Activated T-cell treated with anti-CD3 and anti-CD28 coated beads for 24 hours (primary cell): ENCODE measurements around the gene DHX15.
A peak's percentile ranks its signal among the peaks of the same experiment; 100 is the strongest.

Experiments used
- DNase-seq: peaks from one replicate; pipeline ENCODE4 v3.0.0-alpha.2; 2020; ENCODE audit warnings: low read depth

DHX15 gene

GRCh38 chr4:24584211-24584850 lies at the start of gene DHX15:
DHX15 (minus strand) TSS chr4:24584554; CDS start chr4:24584393, 161 bp downstream.
- peak; percentile 90 for DNase-seq

DNA sequence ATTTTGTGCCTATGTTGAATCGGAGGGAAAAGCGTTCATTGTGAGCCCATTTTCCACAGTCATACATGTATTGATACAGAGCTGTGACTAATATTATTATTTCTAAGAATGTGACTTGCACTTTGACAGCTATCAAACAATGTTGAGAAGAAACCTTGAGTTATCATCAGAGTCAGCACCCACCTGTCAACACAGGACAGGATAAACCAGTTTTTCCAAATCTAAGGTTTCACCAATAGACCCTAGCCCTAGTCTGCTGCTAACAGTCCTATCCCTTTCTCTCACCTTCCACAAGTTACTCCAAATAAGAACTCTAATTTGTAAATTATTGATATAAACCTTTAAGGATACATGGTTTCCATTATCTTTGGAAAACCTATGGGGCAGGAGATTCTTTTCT lies 47.7 kb upstream of the DHX15 start:
- DNase-seq: no peak

GRCh38 chr4:24630937-24631336 lies 46.6 kb upstream of the DHX15 start:
- DNase-seq: no peak

- DNase-seq: no peak
Observed at GRCh38 chr4:24625091-24625490, 40.7 kb upstream of the DHX15 start.

GRCh38 chr4:24624381-24624780 lies 40.0 kb upstream of the DHX15 start:
- no peak for DNase-seq

GRCh38 chr4:24622146-24622834 lies 37.9 kb upstream of the DHX15 start:
- DNase-seq: no peak

DNA sequence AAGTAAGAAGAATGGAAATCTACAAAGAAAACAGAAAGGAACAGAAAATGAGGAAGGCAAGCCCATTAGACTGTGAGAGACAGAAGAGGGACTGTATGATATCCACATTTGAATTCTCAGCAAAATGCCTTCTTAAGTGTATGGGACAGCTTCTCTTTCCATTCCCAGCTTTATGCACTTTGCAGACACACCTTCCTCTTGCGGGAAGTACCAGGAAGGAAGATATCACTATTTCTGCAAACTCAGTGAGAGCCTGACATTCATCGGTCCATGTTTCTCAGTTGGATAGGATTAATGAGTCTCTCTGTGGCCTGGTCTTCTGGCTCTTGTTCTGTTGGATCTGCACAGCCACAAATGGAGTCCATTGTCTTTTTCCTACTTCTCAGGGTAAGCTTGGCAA lies 31.6 kb upstream of the DHX15 start:
- no peak for DNase-seq

GRCh38 chr4:24614881-24615280 lies 30.5 kb upstream of the DHX15 start:
- DNase-seq: no peak

- no peak for DNase-seq
Observed at GRCh38 chr4:24613502-24613901, 29.1 kb upstream of the DHX15 start.

DNA sequence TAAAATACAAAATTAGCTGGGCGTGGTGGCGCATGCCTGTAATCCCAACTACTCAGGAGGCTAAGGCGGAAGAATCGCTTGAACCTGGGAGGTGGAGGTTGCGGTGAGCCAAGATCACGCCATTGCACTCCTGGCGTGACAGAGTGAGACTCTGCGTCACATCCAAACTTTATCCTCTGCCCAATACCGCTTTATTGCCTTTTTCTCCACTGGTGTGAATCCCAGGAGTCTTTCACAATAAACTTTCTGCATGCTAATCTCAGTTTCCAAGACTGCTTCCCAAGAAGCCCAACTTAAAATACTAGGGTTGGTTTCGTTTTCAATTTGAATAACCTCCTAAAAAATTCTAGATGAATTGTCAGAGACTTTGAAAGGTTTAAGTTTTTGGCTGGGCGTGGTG lies 27.2 kb upstream of the DHX15 start:
- no peak for DNase-seq

DNA sequence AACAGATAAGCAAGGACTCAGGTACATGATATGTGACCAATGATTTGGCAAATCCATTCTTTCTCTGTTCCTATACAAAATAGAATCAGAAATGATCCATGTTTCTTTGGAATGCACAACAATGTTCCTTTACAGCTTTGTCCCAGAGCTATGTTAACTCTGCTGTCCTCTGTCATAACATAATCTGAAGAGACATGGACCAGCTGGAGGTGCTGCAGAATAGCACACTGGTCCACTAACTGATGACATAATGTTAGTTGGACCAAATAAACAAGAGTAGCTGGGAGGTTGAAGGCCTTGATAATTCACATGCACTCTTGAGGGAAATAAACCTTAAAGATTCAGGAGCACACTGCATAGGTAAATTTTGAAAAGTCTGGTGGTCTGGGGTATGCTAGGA lies 23.0 kb upstream of the DHX15 start:
- no peak for DNase-seq

DNA sequence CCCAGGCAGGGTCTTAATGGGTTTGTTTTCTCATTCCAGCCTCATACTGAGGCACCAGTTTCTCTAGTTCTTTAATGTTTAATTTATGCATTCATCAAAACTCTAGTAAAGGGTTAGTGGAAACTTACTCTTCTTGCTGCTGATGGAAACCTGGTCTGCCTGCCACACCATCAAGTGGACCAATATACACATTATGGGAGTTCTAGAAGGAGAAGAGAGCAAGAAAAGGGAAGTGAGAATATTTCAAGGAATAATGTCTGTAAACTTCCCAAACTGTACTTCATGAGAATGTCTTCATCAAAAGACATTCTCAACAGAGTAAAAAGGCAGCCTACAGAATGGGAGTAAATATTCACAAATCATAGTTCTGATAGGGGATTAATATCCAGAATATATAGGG lies 20.9 kb upstream of the DHX15 start:
- DNase-seq: no peak

GRCh38 chr4:24604558-24605214 lies 20.3 kb upstream of the DHX15 start:
- DNase-seq: no peak

DNA sequence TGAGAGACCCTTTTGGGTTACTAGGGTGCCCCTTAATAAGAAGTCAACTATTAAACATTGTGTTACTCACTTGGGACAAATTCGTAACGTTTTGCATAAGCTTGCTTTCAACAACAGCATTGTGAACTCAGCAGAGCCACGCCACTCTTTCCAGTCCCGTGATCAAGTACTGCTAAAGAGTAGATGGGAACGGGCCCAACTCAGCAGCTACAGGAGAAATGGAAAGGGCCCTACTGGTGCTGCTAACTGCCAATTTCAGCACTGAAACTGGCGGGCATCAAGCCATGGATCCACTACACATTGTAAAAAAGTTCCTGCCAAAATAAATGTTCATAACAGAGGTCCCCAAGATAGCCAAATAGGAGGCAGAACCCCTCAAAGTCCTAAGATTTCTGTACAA lies 19.0 kb upstream of the DHX15 start:
- no peak for DNase-seq

DNA sequence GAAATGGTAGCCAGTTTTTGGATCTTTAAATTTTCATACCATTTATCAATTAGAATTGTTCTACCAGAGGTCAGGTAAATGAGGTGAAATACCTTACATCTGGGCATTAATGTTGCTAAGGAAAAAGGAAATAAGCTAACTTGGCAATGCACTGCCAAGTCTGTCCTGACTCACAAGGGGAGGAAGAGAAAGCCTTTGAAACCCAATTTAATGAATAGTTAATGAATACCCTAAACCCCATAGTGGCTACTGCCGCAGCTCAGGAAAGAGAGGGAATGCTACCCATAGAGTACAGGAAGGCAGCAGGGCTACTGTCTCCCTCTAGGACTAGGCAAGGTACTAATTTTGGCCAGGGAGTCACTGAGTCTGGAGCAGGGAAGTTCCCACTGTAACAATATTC lies 16.8 kb upstream of the DHX15 start:
- DNase-seq: no peak

DNA sequence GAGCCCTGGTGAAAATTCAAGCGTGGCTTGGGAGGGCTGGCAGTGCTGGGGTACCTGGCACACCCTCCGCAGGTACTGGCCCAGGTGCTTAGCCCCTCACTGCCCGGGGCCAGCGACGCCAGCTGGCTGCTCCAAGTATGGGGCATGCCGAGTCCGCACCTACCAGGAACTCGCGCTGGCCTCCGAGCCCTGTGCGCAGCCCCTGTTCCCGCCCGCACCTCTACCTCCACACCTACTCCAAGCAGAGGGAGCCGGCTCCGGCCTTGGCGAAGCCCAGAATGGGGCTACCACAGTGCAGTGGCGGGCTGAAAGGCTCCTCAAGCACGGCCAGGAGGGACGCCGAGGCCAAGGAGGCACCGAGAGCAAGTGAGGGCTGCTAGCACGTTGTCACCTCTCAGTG lies 14.9 kb upstream of the DHX15 start:
- DNase-seq: no peak

DNA sequence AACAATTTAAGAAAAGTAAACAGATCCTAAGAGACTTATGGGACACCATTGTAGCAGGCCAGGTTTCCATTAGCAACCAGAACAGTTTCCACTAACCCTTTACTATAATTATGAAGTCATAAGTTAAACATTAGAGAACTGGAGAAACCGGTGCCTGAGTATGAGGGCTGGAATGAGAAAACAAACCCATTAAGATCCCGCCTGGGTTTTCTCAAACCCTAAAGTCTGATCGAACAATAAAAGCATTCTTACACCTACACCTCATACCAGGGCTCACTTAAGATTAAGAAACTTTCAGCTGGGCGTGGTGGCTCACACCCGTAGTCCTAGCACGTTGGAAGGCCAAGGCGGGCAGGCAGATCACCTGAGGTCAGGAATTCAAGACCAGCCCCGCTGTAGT lies 13.7 kb upstream of the DHX15 start:
- no peak for DNase-seq

DNA sequence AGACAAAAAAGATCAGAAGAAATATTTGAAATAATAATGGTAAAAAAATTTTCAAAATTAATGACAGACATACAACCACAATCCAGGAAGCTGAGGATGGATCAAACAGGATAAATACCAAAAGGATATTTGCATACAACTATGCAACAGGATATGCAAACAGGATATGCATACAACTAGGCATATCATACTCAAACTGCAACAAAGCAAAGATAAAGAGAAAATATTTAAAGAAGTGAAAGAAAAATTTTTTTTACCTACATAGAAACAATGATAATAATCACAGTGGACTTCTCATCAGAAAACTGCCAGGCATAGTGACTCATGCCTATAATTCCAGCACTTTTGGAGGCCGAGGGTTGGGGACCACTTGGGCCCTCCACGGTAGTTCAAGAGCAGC lies 11.3 kb upstream of the DHX15 start:
- no peak for DNase-seq

DNA sequence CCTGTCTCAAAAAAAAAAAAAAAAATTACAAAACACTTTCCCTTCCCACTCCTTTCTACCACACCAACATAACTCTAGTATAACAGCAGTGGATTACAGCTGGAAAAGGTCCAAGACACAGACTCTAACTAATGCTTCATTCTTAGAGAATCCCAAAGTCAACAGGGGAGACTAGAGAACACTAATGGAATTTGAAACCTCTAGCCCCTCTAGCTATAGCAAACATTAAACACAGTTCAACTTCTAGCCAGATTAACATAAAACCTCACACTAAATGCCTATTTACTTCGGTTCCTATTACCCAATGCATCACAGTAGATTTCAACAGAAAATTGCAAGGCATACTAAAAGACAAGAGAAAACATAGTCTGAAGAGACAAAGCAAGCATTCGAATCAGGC lies 10.5 kb upstream of the DHX15 start:
- no peak for DNase-seq

DNA sequence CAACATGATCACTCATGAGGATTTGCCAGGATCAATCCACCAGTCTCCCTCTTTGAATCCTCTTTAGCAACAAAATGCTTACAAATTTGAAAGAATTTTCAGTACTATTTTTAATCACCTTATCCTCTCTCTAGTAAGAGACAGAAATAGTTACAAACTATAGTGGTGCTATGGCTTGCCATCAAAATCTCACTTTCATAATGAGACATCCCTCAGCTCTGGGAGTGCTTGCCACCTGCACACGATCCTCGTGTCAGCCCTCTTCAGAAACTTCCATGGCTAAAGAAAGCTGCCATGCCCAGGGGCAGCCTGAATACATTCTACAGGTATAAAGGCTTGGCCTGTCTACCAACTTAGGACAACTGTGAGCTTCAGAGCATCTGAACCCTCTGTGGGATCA lies 5.1 kb upstream of the DHX15 start:
- DNase-seq: no peak

DNA sequence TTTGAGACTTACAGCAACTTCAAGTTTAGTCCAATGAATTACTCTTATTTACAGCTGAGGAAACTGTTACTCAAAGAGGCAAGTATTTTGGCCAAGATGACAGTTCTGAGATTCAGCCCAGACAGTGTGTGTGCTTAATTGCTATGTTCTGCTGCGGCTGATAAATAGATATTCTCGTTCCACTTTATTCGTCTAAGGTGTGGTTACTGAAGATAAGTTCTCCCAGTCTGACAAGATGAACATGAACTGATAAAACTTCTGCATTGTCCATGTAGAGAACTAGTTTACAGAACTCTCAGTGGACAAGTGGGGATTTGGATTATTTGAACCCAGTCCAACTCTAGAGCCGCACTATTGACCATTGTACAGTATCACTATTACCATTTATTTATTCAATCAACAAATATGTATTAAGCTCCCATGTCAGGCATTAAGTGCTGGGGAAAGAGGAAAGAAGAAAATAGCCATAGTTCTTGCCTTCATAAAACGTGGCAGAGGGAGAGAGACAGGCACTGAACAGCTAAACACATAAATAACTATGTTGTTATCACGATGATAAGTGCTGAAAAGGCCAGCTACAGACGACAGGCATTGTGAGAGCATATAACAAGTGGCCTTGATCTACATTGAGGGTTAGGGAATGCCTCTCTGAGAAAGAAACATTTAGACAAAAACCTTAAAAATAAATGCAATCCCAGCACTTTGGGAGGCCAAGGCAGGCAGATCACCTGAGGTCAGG lies 4.0 kb upstream of the DHX15 start:
- DNase-seq: no peak

DNA sequence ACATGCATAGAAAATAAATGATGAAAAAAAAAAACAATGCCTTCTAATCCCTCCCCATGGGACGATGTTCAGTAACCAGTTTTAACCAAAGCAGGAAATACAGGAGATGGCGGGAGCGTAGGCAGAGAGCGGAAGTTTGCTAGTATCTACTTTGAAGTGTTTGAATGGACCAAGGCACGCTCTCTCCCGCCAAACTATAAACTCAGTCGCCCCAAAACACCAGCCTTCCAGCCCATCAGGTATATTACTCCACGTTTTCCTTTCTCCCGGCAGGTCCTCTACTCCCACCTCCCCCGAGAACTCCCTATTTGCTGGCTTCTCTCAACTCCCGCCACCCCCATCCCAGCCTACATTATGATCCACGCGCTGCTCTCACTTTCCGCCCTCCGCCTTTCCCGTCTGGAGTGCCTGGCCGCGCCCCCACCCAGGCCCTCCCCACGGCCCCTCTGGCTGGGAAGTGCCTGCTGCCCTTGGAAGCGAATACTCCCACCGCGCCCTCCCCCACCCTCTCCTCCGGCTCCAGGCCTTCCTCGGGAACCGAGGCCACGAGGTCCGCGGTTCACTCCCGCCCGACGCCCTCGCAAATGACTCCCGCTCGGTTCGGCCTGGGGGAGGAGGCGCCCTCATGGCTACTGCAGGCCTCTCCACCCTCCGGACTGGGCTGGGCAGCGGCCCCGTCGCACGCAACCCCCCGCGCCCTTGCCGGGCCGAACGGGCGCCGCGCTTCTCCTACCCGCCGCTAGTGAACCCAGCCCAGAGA lies 723 bp downstream of the DHX15 start:
- peak; percentile 27 for DNase-seq
